ENCODE data around the gene ZIC5. TPM values are rescaled to one million over a fixed set of nuclear protein-coding genes. Genes with fewer than 3 reads are reported as not detected.

Gene ZIC5
- total RNA-seq, 1 experiment from 2014 or later: 0.66 TPM

DNA sequence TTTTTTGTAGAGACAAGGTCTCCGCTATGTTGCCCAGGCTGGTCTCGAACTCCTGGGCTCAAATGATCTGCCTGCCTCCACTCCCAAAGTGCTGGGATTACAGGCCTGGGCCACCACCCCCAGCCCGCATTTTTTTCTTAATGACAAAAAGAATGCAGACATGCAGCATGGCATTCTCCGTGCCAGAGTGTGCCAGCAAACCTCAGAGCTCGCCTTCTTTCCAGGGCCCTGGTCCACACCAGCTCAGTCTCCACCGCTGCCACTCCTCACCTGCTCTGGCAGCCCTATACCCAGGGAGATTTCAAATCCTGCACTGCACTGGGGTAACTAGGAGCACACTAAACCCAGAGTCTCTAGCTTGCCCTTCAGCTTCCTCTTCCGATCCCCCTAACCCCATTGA lies 41.7 kb downstream of the ZIC5 start:
- H3K4me1 Mint-ChIP-seq (ENCODE audit: low read depth, unreplicated experiment): no peaks in the 10 kb centered on the region
- ChIA-PET POLR2A (no interaction called here), CTCF (no interaction called here)
- no peaks in the 10 kb centered on the region for H3K36me3 ChIP-seq (ENCODE audit: control insufficient read depth, insufficient read depth, low read length)
- no peak overlapping the region for H3K4me3 ChIP-seq (ENCODE audit: low read depth, low read length)
- no peaks in the 10 kb centered on the region for H3K9me3 Mint-ChIP-seq (ENCODE audit: unreplicated experiment)
- intact Hi-C loops (cut with micrococcal nuclease; ENCODE audit: unreplicated experiment): no loop called here
- H3K4me1 ChIP-seq: no peaks in the 10 kb centered on the region
- BruUV-seq (replicated peaks): no TSS peak
- no peaks in the 10 kb centered on the region for H3K9me3 ChIP-seq
- H3K27me3 Mint-ChIP-seq (ENCODE audit: insufficient read depth, unreplicated experiment): no peaks in the 10 kb centered on the region
- no peaks in the 10 kb centered on the region for H3K27me3 ChIP-seq (replicated peaks; ENCODE audit: control insufficient read depth, insufficient read depth, low read length)
- H3K36me3 Mint-ChIP-seq (ENCODE audit: insufficient read depth, unreplicated experiment): no peaks in the 10 kb centered on the region
- TF ChIP-seq, protein P1, sequence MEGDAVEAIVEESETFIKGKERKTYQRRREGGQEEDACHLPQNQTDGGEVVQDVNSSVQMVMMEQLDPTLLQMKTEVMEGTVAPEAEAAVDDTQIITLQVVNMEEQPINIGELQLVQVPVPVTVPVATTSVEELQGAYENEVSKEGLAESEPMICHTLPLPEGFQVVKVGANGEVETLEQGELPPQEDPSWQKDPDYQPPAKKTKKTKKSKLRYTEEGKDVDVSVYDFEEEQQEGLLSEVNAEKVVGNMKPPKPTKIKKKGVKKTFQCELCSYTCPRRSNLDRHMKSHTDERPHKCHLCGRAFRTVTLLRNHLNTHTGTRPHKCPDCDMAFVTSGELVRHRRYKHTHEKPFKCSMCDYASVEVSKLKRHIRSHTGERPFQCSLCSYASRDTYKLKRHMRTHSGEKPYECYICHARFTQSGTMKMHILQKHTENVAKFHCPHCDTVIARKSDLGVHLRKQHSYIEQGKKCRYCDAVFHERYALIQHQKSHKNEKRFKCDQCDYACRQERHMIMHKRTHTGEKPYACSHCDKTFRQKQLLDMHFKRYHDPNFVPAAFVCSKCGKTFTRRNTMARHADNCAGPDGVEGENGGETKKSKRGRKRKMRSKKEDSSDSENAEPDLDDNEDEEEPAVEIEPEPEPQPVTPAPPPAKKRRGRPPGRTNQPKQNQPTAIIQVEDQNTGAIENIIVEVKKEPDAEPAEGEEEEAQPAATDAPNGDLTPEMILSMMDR (IDR thresholded peaks at IDR 0.05; ENCODE audit: insufficient read depth in 1 of 2, low read depth in 1 of 2, low read length in 1 of 2, severe bottlenecking in 1 of 2, unreplicated experiment in 1 of 2): no peak
- DNase-seq: no peak
- H3K27ac Mint-ChIP-seq (ENCODE audit: unreplicated experiment): no peak overlapping the region
- no peak overlapping the region for H3K4me3 Mint-ChIP-seq (ENCODE audit: unreplicated experiment)

GRCh38 chr13:99926014-99926731 lies 45.4 kb downstream of the ZIC5 start:
- Histone ChIP-seq H3K27me3 (replicated peaks; ENCODE audit: control insufficient read depth, insufficient read depth, low read length) (no peaks in the 10 kb centered on the region), H3K36me3 (ENCODE audit: control insufficient read depth, insufficient read depth, low read length) (no peaks in the 10 kb centered on the region), H3K9me3 (no peaks in the 10 kb centered on the region), H3K4me3 (ENCODE audit: low read depth, low read length) (peak overlapping the region; percentile 22), H3K4me1 (no peaks in the 10 kb centered on the region)
- no TSS peak for BruUV-seq (replicated peaks)
- peak overlapping the region; percentile 69 for H3K4me3 Mint-ChIP-seq (ENCODE audit: unreplicated experiment)
- POLR2A ChIA-PET: no interaction called here
- intact Hi-C loops (cut with micrococcal nuclease; ENCODE audit: unreplicated experiment): no loop called here
- H3K4me1 Mint-ChIP-seq (ENCODE audit: low read depth, unreplicated experiment): no peaks in the 10 kb centered on the region
- peak in 1 of 2 experiments; percentile 16 for DNase-seq
- no peak overlapping the region for H3K27ac Mint-ChIP-seq (ENCODE audit: unreplicated experiment)
- no peaks in the 10 kb centered on the region for H3K27me3 Mint-ChIP-seq (ENCODE audit: insufficient read depth, unreplicated experiment)
- H3K36me3 Mint-ChIP-seq (ENCODE audit: insufficient read depth, unreplicated experiment): no peaks in the 10 kb centered on the region
- TF ChIP-seq, protein P1 (IDR thresholded peaks at IDR 0.05; ENCODE audit: insufficient read depth in 1 of 2, low read depth in 1 of 2, low read length in 1 of 2, severe bottlenecking in 1 of 2, unreplicated experiment in 1 of 2): no peak
- CTCF ChIA-PET: interaction anchor here (1.2 kb wide), 1 partner anchor 65 kb away, joined by 3 read pairs; no protein-coding TSS in a partner anchor
- peaks cover 9% of the 10 kb centered on the region for H3K9me3 Mint-ChIP-seq (ENCODE audit: unreplicated experiment)

DNA sequence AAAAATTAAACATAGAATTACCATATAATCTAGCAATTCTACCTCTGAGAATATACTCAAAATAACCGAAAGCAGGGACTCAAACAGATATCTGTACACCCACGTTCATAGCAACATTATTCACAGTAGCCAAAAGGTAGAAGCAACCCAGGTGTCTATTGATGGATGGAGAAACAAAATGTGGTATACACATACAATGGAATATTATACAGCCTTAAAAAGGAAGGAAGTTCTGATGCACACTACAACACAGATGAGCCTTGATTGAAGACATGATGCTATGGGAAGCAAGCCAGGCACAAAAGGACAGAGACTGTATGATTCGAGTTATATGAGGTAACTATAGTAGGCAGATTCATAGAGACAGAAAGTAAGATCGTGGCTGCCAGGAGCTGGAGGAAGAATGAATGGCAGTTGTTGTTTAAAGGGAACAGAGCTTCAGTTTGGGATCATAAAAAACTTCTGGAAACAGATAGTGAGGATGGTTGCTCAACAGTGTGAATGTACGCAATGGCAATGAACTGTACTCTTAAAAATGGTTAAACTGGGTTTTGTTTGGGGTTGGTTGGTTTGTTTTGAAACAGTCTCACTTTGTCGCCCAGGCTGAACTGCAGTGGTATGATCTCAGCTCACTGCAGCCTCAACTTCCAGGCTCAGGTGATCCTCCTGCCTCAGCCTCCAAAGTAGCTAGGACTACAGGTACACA lies 47.5 kb downstream of the ZIC5 start:
- H3K36me3 Mint-ChIP-seq (ENCODE audit: insufficient read depth, unreplicated experiment): no peaks in the 10 kb centered on the region
- CTCF ChIA-PET: interaction anchor here (0.6 to 0.7 kb wide), 2 partner anchors 46 to 596 kb away, joined by 3 to 5 read pairs; no protein-coding TSS in a partner anchor
- intact Hi-C loops (cut with micrococcal nuclease; ENCODE audit: unreplicated experiment): no loop called here

More for the DNA sequence above, 47.5 kb downstream of the ZIC5 start:
- TF ChIP-seq, protein P1 (IDR thresholded peaks at IDR 0.05; ENCODE audit: insufficient read depth in 1 of 2, low read depth in 1 of 2, low read length in 1 of 2, severe bottlenecking in 1 of 2, unreplicated experiment in 1 of 2): no peak
- H3K36me3 ChIP-seq (ENCODE audit: control insufficient read depth, insufficient read depth, low read length): no peaks in the 10 kb centered on the region
- DNase-seq: no peak
- no TSS peak for BruUV-seq (replicated peaks)
- H3K4me3 Mint-ChIP-seq (ENCODE audit: unreplicated experiment): no peak overlapping the region
- no peaks in the 10 kb centered on the region for H3K9me3 ChIP-seq
- POLR2A ChIA-PET: no interaction called here
- no peaks in the 10 kb centered on the region for H3K27me3 Mint-ChIP-seq (ENCODE audit: insufficient read depth, unreplicated experiment)
- no peak overlapping the region for H3K27ac Mint-ChIP-seq (ENCODE audit: unreplicated experiment)
- no peaks in the 10 kb centered on the region for H3K4me1 Mint-ChIP-seq (ENCODE audit: low read depth, unreplicated experiment)
- H3K9me3 Mint-ChIP-seq (ENCODE audit: unreplicated experiment): peaks cover 9% of the 10 kb centered on the region
- no peaks in the 10 kb centered on the region for H3K27me3 ChIP-seq (replicated peaks; ENCODE audit: control insufficient read depth, insufficient read depth, low read length)
- no peak overlapping the region for H3K4me3 ChIP-seq (ENCODE audit: low read depth, low read length)
- H3K4me1 ChIP-seq: no peaks in the 10 kb centered on the region
